ENCODE data around the gene ZNF195. TPM values are rescaled to one million over a fixed set of nuclear protein-coding genes. Genes with fewer than 3 reads are reported as not detected.
"Not testable (repeated sequence)": the region's sequence is repeated elsewhere in the genome, so short reads cannot be mapped to it uniquely, and the experiment has no call there.

Gene ZNF195
- total RNA-seq = 20.0 TPM
- long read RNA-seq, transcript ZNF195-204 (4 exons, 2,970 nt) = major isoform, 9 of 34 reads
- long read RNA-seq, partial matches to known transcripts = 0 of 34 reads
- long read RNA-seq, other reads (novel, unspliced or antisense) = 17 of 34 reads

GRCh38 chr11:3378426-3379423 lies at the start of gene ZNF195:
Gene ZNF195, minus strand, starts transcription at chr11:3379146. Its CDS starts 106 bp downstream, at chr11:3379040.
- Histone ChIP-seq H3K9me3 (no peaks in the 10 kb centered on the region), H3K27me3 (no peaks in the 10 kb centered on the region), H3K36me3 (peaks cover 7% of the 10 kb centered on the region), H3K4me1 (peaks cover 5% of the 10 kb centered on the region), H3K4me3 (peak within 1 kb of the TSS; percentile 85), H3K27ac (peak within 1 kb of the TSS; percentile 86)
- peak; percentile 100 for ATAC-seq
- peak; percentile 99 for DNase-seq
- intact Hi-C loops (cut with DNase I) = no loop called here
- no peak for TF ChIP-seq CTCF (IDR thresholded peaks at IDR 0.05)

GRCh38 chr11:3428076-3428475 lies 49.1 kb upstream of the ZNF195 start:
- DNase-seq; H3K9me3 ChIP-seq; H3K27me3 ChIP-seq; H3K4me3 ChIP-seq; H3K4me1 ChIP-seq; intact Hi-C loops (cut with DNase I); ATAC-seq; H3K27ac ChIP-seq; H3K36me3 ChIP-seq: not testable (repeated sequence)

GRCh38 chr11:3426541-3426940 lies 47.6 kb upstream of the ZNF195 start:
- H3K27me3 ChIP-seq; H3K4me1 ChIP-seq; H3K4me3 ChIP-seq; DNase-seq; ATAC-seq; H3K36me3 ChIP-seq; H3K27ac ChIP-seq; intact Hi-C loops (cut with DNase I); H3K9me3 ChIP-seq: not testable (repeated sequence)

GRCh38 chr11:3423928-3424327 lies 45.0 kb upstream of the ZNF195 start:
- DNase-seq; H3K27me3 ChIP-seq; H3K36me3 ChIP-seq; H3K27ac ChIP-seq; H3K4me3 ChIP-seq; intact Hi-C loops (cut with DNase I); H3K4me1 ChIP-seq; ATAC-seq; H3K9me3 ChIP-seq: not testable (repeated sequence)

GRCh38 chr11:3423138-3423731 lies 44.3 kb upstream of the ZNF195 start:
- intact Hi-C loops (cut with DNase I); H3K27me3 ChIP-seq; DNase-seq; H3K4me1 ChIP-seq; H3K36me3 ChIP-seq; H3K9me3 ChIP-seq; ATAC-seq: not testable (repeated sequence)
- peak overlapping the region; percentile 75 for H3K4me3 ChIP-seq
- peak overlapping the region; percentile 51 for H3K27ac ChIP-seq

- H3K27me3 ChIP-seq; H3K36me3 ChIP-seq; intact Hi-C loops (cut with DNase I); H3K4me1 ChIP-seq; H3K9me3 ChIP-seq: not testable (repeated sequence)
- H3K4me3 ChIP-seq = peak overlapping the region; percentile 75
- ATAC-seq (peak; percentile 100), DNase-seq (peak; percentile 100)
- peak overlapping the region; percentile 71 for H3K27ac ChIP-seq
Measured at GRCh38 chr11:3422380-3423137, 43.6 kb upstream of the ZNF195 start.

GRCh38 chr11:3421608-3422379 lies 42.8 kb upstream of the ZNF195 start:
- DNase-seq; H3K4me1 ChIP-seq; H3K27me3 ChIP-seq; ATAC-seq; intact Hi-C loops (cut with DNase I); H3K9me3 ChIP-seq; H3K36me3 ChIP-seq: not testable (repeated sequence)
- Histone ChIP-seq H3K4me3 (peak overlapping the region; percentile 75), H3K27ac (peak overlapping the region; percentile 71)

GRCh38 chr11:3420281-3421042 lies 41.5 kb upstream of the ZNF195 start:
- H3K4me1 ChIP-seq; DNase-seq; intact Hi-C loops (cut with DNase I); H3K4me3 ChIP-seq; H3K27me3 ChIP-seq; ATAC-seq; H3K9me3 ChIP-seq; H3K27ac ChIP-seq; H3K36me3 ChIP-seq: not testable (repeated sequence)

- H3K4me1 ChIP-seq; H3K9me3 ChIP-seq; H3K4me3 ChIP-seq; intact Hi-C loops (cut with DNase I); ATAC-seq; H3K27me3 ChIP-seq; H3K36me3 ChIP-seq; DNase-seq; H3K27ac ChIP-seq: not testable (repeated sequence)
Measured at GRCh38 chr11:3419496-3419895, 40.5 kb upstream of the ZNF195 start.
